Activated CD8-positive, alpha-beta memory T cell treated with anti-CD3 and anti-CD28 coated beads for 4 hours (primary cell): ENCODE results near the gene RADIL.

Source experiments
- DNase-seq, 2 donors: peaks; one replicate each; pipeline ENCODE4 v3.0.0-alpha.2; 2020; ENCODE audit warnings: low read depth in 2 of 2

The RADIL gene

GRCh38 chr7:4851459-4852422 lies 31.8 kb downstream of the RADIL start:
- no peak for DNase-seq

GRCh38 chr7:4850262-4850795 lies 33.2 kb downstream of the RADIL start:
- no peak for DNase-seq

- DNase-seq, result no peak
These were observed 34.1 kb downstream of the RADIL start for GRCh38 chr7:4849390-4849789.

GRCh38 chr7:4845740-4846142 lies 37.8 kb downstream of the RADIL start:
- DNase-seq, result no peak

GRCh38 chr7:4842319-4843064 lies 41.0 kb downstream of the RADIL start:
- no peak for DNase-seq

- no peak for DNase-seq
These were observed 41.7 kb downstream of the RADIL start for GRCh38 chr7:4841836-4842235.

- no peak for DNase-seq
These were observed 42.3 kb downstream of the RADIL start for GRCh38 chr7:4841007-4841784.

- no peak for DNase-seq
These were observed 43.4 kb downstream of the RADIL start for GRCh38 chr7:4840079-4840501.

GRCh38 chr7:4838626-4839334 lies 44.7 kb downstream of the RADIL start:
- no peak for DNase-seq

- DNase-seq, result no peak
These were observed 45.5 kb downstream of the RADIL start for GRCh38 chr7:4837803-4838625.

- DNase-seq, result no peak
These were observed 46.3 kb downstream of the RADIL start for GRCh38 chr7:4837041-4837802.

GRCh38 chr7:4836206-4836661 lies 47.3 kb downstream of the RADIL start:
- DNase-seq, result no peak

- DNase-seq, result no peak
These were observed 47.9 kb downstream of the RADIL start for GRCh38 chr7:4835398-4836205.

GRCh38 chr7:4834601-4835397 lies 48.7 kb downstream of the RADIL start:
- no peak for DNase-seq

GRCh38 chr7:4833691-4834600 lies 49.6 kb downstream of the RADIL start:
- DNase-seq, result no peak

- no peak for DNase-seq
These were observed 50.3 kb downstream of the RADIL start for GRCh38 chr7:4833176-4833575.

GRCh38 chr7:4832711-4833110 lies 50.8 kb downstream of the RADIL start:
- no peak for DNase-seq
